ENCODE results near the gene SLC6A18.

The SLC6A18 gene

GRCh38 chr5:1225081-1225480, at the start of gene SLC6A18:
Gene SLC6A18 (plus strand): TSS chr5:1225381. CDS start chr5:1225478, 97 bp downstream.
- TF ChIP-seq EZH2 (IDR thresholded peaks at IDR 0.05): no peak
- no peak for TF ChIP-seq FOXP2 (optimal IDR thresholded peaks at IDR 0.05; ENCODE audit: control extremely low read depth, extremely low read length, insufficient read depth)
- TF ChIP-seq POLR2AphosphoS5 (IDR thresholded peaks at IDR 0.05; ENCODE audit: borderline replicate concordance, low read depth, low read length): no peak
- Histone ChIP-seq H3K27ac (no peak within 1 kb of the TSS), H3K9me3 (ENCODE audit: low read depth, low read length) (no peaks in the 10 kb centered on the region), H3K4me3 (no peak within 1 kb of the TSS), H3K36me3 (ENCODE audit: insufficient read depth, low read length) (no peaks in the 10 kb centered on the region), H3K9ac (ENCODE audit: insufficient read length) (no peak within 1 kb of the TSS)
- no peak for DNase-seq (ENCODE audit: low read depth, low spot score)

- no peaks in the 10 kb centered on the region for H3K9me3 ChIP-seq (ENCODE audit: low read depth, low read length)
- no peak overlapping the region for H3K9ac ChIP-seq (ENCODE audit: insufficient read length)
- H3K27ac ChIP-seq: no peak overlapping the region
- no peak overlapping the region for H3K4me3 ChIP-seq
- TF ChIP-seq EZH2 (IDR thresholded peaks at IDR 0.05) (no peak), FOXP2 (optimal IDR thresholded peaks at IDR 0.05; ENCODE audit: control extremely low read depth, extremely low read length, insufficient read depth) (no peak), POLR2AphosphoS5 (IDR thresholded peaks at IDR 0.05; ENCODE audit: borderline replicate concordance, low read depth, low read length) (no peak)
- H3K36me3 ChIP-seq (ENCODE audit: insufficient read depth, low read length): no peaks in the 10 kb centered on the region
- no peak for DNase-seq (ENCODE audit: low read depth, low spot score)
Observed at GRCh38 chr5:1175801-1176472, 49.2 kb upstream of the SLC6A18 start.

- Histone ChIP-seq H3K27ac (no peak overlapping the region), H3K9ac (ENCODE audit: insufficient read length) (no peak overlapping the region), H3K36me3 (ENCODE audit: insufficient read depth, low read length) (no peaks in the 10 kb centered on the region), H3K9me3 (ENCODE audit: low read depth, low read length) (no peaks in the 10 kb centered on the region), H3K4me3 (no peak overlapping the region)
- DNase-seq (ENCODE audit: low read depth, low spot score): no peak
- no peak for TF ChIP-seq POLR2AphosphoS5 (IDR thresholded peaks at IDR 0.05; ENCODE audit: borderline replicate concordance, low read depth, low read length)
- TF ChIP-seq FOXP2 (optimal IDR thresholded peaks at IDR 0.05; ENCODE audit: control extremely low read depth, extremely low read length, insufficient read depth): no peak
- TF ChIP-seq EZH2 (IDR thresholded peaks at IDR 0.05): no peak
Observed at GRCh38 chr5:1176473-1177391, 48.4 kb upstream of the SLC6A18 start.

- no peak overlapping the region for H3K27ac ChIP-seq
- H3K36me3 ChIP-seq (ENCODE audit: insufficient read depth, low read length): no peaks in the 10 kb centered on the region
- TF ChIP-seq POLR2AphosphoS5 (IDR thresholded peaks at IDR 0.05; ENCODE audit: borderline replicate concordance, low read depth, low read length) (no peak), EZH2 (IDR thresholded peaks at IDR 0.05) (no peak), FOXP2 (optimal IDR thresholded peaks at IDR 0.05; ENCODE audit: control extremely low read depth, extremely low read length, insufficient read depth) (no peak)
- no peak overlapping the region for H3K4me3 ChIP-seq
- H3K9me3 ChIP-seq (ENCODE audit: low read depth, low read length): no peaks in the 10 kb centered on the region
- no peak overlapping the region for H3K9ac ChIP-seq (ENCODE audit: insufficient read length)
- DNase-seq (ENCODE audit: low read depth, low spot score): no peak
Observed at GRCh38 chr5:1177826-1178528, 47.2 kb upstream of the SLC6A18 start.

GRCh38 chr5:1178529-1179382, 46.4 kb upstream of the SLC6A18 start:
- DNase-seq (ENCODE audit: low read depth, low spot score): no peak
- no peak for TF ChIP-seq POLR2AphosphoS5 (IDR thresholded peaks at IDR 0.05; ENCODE audit: borderline replicate concordance, low read depth, low read length)
- TF ChIP-seq FOXP2 (optimal IDR thresholded peaks at IDR 0.05; ENCODE audit: control extremely low read depth, extremely low read length, insufficient read depth): no peak
- TF ChIP-seq EZH2 (IDR thresholded peaks at IDR 0.05): no peak
- no peak overlapping the region for H3K4me3 ChIP-seq
- no peaks in the 10 kb centered on the region for H3K36me3 ChIP-seq (ENCODE audit: insufficient read depth, low read length)
- H3K27ac ChIP-seq: no peak overlapping the region
- H3K9me3 ChIP-seq (ENCODE audit: low read depth, low read length): no peaks in the 10 kb centered on the region
- H3K9ac ChIP-seq (ENCODE audit: insufficient read length): no peak overlapping the region

- Histone ChIP-seq H3K9me3 (ENCODE audit: low read depth, low read length) (no peaks in the 10 kb centered on the region), H3K27ac (no peak overlapping the region), H3K36me3 (ENCODE audit: insufficient read depth, low read length) (no peaks in the 10 kb centered on the region), H3K4me3 (no peak overlapping the region), H3K9ac (ENCODE audit: insufficient read length) (no peak overlapping the region)
- no peak for DNase-seq (ENCODE audit: low read depth, low spot score)
- TF ChIP-seq POLR2AphosphoS5 (IDR thresholded peaks at IDR 0.05; ENCODE audit: borderline replicate concordance, low read depth, low read length) (no peak), EZH2 (IDR thresholded peaks at IDR 0.05) (no peak), FOXP2 (optimal IDR thresholded peaks at IDR 0.05; ENCODE audit: control extremely low read depth, extremely low read length, insufficient read depth) (no peak)
Observed at GRCh38 chr5:1179383-1179715, 45.8 kb upstream of the SLC6A18 start.

- Histone ChIP-seq H3K4me3 (no peak overlapping the region), H3K36me3 (ENCODE audit: insufficient read depth, low read length) (no peaks in the 10 kb centered on the region), H3K9me3 (ENCODE audit: low read depth, low read length) (no peaks in the 10 kb centered on the region), H3K9ac (ENCODE audit: insufficient read length) (no peak overlapping the region), H3K27ac (no peak overlapping the region)
- DNase-seq (ENCODE audit: low read depth, low spot score): no peak
- TF ChIP-seq POLR2AphosphoS5 (IDR thresholded peaks at IDR 0.05; ENCODE audit: borderline replicate concordance, low read depth, low read length) (no peak), EZH2 (IDR thresholded peaks at IDR 0.05) (no peak), FOXP2 (optimal IDR thresholded peaks at IDR 0.05; ENCODE audit: control extremely low read depth, extremely low read length, insufficient read depth) (no peak)
Observed at GRCh38 chr5:1180096-1180495, 45.1 kb upstream of the SLC6A18 start.

Measured in SK-N-MC (cell line).